HG02938 (cell line): ENCODE results near the gene BCAR3.
A peak's percentile ranks its signal among the peaks of the same experiment; 100 is the strongest.

Source experiments
- ATAC-seq: cut with Tn5 transposase; IDR thresholded peaks from one replicate; pipeline ENCODE4 v1.9.1; 2021; ENCODE audit warnings: mild to moderate bottlenecking, moderate library complexity; ENCODE audit not compliant: unreplicated experiment

Gene BCAR3

DNA sequence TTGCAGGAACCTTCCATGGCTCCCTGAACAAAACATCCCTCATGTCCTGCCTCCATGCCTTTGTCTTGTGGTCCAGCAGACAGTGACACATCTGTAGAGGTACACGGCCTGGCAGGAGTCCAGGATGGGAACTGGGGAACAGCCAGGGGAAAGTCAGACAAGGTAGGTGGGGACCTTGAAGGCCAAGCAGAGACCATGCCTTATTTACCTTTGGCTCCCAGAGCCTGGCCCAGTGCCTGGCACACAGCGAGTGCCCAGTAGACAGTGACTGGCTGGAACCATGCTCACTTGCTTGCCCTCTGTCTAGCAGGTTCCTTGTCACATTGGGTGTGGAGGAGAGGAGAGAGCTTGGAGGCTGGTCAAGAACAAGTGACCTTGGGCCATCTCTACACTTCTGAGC lies 81.0 kb downstream of the BCAR3 start:
- no peak for ATAC-seq

DNA sequence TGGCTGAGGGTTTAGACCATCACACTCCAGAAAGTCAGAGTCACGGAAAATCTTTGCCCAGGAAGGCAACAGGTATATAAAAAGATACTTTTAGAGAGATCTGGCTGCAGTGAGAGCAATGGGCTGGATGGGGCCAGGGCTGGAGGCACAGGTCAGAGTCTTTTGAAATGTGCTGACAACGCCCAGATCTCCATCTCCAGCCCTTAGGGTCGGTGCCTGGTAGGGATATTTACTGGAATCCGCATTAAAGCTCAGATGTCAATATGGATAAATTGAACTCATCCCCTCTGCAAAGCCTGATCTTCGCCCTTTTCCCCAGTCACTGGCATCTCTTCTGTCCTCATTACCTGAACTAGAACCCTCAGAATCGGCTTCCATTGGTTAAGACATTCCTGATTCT lies 82.2 kb downstream of the BCAR3 start:
- no peak for ATAC-seq

DNA sequence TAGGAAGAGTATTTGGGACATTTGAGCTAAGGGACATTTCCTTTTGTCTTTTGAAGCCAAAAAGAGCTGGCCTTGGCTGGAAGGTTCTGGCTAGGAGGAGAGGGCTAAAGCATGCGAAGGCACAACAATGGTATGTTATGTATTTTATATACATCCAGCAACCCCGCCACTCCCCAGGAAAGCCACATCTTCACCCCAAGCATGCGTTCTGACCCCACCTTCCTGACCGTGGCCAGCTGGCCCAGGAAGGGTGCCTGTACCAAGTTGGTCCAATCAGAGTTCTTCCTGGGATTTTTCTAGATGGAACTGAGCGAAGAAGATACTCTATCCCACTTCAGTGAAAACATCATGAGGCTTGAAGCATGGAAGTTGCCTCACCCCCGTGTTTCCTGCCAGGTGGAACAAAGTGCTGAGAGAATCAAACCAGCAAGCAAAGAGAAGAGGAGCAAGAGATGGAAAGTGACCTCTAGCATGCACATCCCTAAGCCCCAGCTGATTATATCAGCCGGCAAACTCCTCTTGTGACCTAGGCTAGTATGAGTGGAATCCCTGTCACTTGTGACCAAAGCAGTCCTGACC lies 82.7 kb downstream of the BCAR3 start:
- no peak for ATAC-seq

DNA sequence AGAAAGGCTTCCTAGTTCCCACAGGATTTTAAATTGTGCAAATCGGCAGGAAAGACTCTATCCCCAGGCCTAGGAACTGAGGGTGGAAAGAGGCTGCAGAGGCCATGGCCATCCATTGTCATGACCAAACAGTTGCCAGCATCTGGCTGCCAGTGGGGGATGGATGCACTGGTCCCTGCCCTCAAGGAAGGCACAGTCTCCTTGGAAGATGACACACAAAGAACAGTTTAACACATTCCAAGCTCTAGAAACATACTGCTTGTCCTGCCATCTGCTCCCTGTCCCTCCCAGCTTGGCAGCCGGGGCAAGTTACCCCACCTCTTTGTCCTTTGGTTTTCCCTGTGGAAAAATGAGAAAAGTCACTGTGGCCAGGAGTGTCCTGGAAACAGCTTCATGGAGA lies 83.2 kb downstream of the BCAR3 start:
- no peak for ATAC-seq

DNA sequence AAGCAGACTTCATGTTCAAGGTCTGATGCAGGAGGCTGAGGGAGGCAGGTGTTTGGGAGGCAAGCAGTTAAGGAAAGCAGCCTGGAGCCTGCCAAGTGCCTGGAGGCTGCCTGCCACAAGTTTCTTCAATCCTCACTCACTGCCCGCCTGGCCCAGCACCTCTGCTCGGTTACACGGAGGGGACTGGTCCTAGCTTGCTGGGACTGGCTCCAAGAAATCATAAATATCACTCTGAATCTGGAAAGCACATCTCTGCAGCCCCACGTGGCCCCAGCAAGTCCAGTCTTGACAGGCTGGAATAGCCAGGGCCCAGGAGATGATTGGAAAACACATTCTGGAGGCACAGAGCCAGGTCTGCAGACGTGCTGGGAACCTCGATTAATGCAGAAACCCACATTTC lies 83.9 kb downstream of the BCAR3 start:
- ATAC-seq, result no peak

DNA sequence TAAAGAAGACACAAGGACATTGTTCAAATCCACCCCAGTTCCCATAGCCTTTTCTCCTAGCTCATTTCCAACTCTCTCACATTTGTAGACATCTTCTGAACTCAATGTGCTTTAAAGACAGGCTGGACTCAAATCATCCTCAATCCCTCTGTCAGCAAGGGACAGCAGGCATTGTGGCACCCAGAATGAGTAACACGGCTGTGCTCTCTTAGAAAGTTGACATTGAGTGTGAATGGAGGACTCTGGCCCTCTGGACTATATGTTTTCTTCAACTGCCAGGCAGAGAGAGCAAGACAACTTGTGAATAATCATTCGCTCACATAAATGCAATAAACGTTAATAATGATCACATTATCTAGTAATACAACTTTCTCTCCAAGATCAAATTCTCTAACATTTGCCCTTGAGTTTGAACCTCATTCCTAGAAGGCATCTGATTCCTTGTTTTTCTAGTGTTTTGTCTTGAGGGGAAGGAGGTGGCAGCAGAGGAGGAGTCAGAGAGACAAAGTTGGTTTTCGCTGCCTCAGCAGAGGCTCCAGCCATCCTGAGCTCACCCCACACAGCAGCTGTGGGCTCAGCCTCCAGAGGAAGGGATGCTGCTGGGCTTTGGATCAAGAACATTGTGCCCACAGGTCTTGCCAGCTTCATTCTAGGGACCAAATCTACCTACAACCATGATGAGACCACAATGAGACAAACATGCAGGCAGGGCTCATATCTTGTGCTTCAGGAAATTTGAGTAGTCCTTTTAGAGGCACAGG lies 85.1 kb downstream of the BCAR3 start:
- ATAC-seq, result no peak

DNA sequence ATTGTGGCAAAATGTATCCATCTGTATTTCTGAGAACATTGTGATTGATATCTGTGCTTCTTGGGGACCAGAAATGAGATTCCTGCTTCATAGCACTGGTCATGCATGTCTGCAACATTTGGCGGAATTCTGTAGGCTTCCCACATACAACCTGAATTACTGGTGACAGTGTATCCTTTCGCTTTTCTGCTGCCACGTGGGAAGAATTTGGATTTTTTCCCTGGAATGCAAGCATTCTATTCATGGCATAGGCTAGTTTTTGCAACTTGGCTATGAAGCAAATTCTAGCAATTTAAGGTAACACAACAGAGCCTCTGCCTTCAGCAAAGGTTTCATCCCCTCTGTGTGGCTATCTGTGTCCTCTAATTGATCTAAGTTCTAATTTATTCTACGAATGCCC lies 85.9 kb downstream of the BCAR3 start:
- ATAC-seq, result no peak

DNA sequence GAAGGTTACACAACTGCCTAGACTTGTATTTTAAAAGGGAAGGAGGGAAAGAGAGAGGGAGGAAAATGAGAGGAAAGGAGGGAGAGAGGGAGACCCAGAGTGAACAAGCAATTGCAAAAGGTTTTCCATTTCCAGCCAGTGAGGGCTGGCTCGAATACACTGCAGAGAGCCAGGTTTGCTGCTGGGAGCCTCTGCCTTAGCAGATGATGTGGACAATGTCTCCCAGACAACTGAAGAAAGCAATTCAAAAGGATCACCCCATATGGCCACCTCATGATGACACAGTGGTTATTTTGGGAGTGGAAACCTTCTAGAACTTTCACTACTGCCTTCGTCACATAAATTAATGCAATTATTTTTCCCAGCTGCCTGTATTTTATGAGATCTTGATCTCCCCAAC lies 86.4 kb downstream of the BCAR3 start:
- ATAC-seq, result no peak

DNA sequence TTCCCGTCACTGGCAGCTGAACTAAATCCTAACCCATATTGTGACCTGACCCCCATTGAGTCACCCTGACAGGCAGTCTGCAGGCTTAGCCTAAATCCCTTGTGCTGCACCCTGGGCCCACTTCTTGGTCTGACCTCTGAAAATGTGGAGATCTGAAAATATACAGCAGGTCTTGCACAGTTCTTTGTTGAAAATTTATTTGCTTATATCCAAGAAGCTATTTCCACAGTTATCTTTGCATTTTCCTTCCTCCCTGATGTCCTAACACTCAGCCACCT lies 87.1 kb downstream of the BCAR3 start:
- ATAC-seq, result no peak

DNA sequence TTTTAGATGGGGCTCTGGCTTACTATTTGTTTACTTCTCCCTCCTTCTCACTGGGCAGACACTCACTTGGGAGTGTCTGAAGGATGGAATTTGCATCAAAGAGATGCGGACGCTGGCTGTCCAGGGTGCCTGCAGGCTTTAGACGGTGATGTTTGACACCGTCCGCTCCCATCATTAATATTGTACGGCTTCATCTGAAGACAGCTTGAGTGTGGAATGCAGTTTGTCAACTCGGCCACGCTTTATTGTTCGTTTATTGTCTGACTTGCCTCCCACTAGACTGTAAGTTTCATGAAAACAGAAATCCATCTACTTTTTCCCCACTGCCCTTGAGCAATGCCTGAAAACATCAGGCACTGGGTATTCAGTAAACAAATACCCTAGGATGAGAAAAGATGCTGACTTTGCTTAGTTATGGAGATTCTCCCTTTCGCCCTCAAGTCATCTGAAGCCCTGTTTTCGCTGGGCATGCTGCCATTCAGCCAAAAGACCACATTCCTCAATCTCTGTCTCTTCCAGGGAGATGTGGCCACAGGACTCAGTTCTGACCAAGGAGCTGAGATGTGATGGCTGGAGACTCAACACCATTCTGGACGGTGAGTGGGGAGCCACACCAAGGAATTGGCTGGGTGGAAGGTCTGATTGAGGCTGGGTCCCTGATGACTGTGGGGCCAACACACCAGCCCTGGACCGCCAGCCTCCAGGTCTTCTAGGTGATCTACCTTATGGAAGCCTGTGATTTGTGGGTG lies 87.6 kb downstream of the BCAR3 start:
- no peak for ATAC-seq

DNA sequence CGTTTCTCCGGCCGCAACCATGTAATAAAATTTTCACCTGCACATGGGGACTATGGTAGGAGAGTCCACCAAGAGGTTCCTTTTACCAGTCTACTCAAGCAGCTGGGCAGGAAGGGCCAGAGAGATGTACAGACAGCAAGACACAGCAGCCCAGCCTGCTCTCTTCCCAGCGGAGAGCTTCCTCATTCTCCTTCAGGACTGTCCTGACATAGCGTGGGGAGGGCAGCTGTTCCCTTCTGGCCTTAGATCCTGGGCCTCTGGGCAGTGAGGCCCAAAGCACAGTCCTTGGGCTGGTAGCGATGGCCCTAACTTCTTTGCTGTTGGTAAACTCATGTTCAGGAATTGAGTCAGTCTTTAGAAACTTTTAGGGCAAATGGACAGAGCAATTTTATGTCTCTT lies 89.1 kb downstream of the BCAR3 start:
- ATAC-seq, result no peak

DNA sequence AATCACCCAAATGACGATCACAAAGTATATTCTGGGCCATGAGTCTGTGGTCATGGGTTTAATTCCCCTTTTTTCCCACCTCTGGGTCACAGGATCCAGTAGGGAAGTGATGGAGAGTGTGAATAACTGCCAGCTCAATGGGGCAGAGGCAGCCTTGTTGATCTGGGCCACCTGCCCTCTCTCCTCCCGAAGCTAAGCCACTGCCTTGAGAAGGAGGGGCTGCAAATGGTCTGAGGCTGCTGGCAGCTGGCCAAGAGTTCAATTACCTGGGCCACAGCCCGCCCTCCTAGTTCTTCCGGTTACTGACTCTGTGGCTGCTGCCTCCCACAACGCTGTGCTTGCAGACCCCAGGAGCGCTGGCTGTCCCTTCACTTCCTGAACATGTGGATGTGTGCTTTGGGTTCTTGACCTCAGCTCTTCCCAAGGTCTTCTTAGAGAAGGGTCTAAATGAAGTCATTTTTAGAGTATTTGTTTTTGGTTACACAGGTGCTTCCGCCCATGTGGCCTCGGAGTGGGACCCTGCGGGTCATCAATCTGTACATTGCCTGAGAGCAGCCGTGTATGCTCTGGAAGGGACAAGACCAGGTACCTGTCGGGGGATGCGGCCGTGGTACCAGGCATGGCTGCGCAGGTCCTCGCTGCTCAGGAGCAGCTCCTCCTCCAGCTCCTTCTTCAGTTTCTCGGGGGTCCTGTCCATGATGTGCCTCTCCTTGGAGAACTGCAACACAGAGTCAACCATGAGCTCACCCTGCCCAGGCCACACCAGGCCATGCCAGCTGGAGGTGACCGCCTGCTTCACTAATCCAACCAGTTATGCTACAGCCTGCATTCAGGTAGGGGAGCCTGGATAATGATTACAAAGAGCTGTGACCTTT lies 89.7 kb downstream of the BCAR3 start:
- ATAC-seq, result peak; percentile 82

DNA sequence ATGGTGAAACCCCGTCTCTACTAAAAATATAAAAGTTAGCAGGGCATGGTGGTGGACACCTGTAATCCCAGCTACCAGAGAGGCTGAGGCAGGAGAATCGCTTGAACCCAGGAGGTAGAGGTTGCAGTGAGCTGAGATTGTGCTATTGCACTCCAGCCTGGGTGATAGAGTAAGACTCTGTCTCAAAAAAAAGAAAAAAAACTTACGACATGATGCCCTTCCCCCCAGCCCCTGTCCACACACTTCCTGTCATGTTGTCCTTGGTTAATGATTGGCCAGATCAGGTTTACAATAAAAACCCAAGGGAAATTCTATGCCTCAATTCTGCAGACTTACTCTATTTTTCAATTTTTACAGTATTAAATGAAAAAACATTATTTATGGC lies 90.4 kb downstream of the BCAR3 start:
- peak; percentile 30 for ATAC-seq

DNA sequence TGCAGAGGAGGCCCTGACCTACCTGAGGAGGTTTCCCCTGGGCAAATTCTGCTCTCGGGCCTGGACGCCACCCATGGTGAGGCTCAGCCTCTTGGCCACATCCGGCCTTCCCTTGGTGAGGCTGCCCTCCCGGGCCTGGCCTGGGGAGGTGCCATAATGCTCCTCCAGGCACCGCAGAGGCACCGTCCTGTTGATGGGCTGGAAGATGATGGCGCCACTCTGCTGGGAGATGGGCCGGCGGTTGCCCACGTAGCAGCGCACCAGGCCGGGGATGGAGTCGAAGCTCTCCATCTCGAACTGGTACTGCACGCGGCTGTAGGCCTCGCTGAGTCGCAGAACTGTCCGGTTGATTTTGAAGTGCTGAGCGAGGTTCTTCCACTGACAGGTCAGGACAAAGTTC lies 92.7 kb downstream of the BCAR3 start:
- ATAC-seq, result no peak

DNA sequence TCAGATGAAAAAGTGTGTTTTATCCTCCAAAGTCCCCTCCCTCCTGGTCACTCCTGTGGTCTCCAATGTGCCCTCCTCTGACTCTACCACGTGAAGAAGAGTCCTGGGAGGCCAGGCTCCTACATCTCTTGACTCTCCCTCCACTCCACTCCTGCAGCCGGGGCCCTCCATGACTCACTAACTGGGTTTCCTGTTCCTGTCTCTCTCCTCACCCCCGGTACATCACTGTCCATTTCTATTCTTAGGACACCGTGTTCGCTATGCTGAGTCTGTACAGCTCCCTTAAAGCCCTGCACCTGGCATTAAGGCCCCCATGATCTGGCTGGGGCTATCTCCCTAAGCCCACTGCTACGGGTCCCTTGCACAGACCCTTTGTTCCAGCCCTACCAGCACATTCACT lies 93.4 kb downstream of the BCAR3 start:
- ATAC-seq, result no peak

DNA sequence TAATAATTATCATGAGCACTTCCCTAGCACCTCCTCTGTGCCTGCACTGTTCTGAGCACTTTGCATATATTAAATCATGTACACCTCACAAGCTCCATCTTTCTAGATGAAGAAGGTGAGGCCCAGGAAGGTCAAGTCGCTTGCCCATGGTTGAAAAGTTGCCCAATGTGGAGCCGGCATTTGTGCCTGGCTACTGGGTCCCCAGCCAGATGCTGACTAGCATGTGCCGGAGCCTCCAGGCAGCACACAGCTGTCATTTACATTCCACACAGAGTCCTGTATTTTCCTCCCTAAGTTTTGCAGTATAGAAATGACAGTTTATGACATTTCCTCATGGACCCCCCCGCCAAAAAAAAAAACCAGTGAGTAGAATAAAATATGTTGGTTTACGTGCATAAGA lies 94.3 kb downstream of the BCAR3 start:
- ATAC-seq, result no peak

DNA sequence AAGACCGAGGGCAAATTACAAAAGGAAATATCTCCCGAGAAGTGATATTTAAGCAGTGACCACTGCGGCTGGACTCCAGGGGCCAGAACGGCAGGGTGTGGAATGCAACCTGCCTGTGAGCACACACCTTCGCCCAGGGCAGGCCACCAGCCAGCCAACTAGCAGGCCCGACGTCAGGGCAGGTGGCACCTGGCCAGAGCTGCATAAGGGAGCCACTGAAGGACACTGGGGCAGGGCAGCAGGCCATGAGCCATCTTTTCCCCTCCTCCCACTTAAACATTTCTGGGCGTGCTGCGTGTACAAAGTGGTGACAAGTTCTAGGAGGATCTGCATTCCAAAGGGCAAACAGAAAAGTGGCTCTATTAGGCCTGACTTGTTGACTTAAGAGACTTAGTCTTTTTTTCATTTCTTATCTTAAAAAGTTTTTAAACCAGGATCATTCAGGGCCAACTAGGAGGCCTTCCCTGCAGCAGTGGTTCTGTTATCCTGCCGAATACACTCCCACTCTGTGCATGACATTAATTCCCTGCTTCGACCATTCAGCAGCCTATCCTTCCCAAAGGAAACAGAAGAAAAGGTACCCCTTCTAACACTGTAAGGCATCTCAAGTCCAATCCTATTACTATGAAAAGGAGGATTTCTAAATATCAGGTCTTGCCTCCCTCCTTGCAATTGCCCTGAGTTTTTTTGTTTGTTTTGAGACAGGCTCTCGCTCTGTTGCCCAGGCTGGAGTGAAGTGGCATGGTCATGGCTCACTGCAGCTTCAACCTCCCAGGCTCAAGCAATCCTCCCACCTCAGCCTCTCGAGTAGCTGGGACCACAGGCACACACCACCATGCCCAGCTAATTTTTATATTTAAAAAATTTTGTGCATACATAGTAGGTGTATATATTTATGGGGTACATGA lies 96.3 kb downstream of the BCAR3 start:
- no peak for ATAC-seq

DNA sequence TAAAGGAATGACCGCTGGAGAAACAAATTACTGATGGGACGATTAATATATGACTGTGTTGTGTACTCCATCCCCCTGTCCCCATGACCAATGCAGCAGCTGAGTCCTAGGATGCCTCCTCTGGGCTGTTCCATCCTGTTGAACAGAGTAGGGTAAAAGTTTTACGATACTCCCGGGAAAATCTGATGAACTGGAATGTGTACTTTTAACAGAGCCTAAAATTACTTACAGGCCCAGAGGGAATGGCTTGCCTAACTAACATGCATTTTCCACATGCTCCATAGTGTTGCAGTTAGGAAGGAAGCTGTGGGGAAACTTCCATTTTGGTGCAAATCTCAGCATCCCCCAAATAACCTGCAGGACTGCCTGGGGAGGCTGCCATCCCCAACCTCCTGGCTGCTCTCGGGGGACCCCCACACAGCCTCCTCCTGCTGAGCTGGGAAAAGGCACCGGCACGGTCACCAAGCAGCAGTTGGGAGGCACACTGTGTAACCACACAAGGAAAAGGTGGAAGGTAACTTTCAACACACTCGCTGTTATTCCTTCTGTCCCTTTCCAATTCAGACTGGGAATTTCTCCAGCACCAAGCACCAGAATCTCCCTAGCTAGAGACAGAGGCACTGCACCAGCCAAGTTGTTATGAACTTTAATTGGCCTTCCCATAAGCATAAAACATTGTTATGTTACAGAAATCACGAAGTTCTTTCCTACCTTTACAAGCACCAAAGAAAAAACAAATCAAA lies 97.2 kb downstream of the BCAR3 start:
- ATAC-seq, result no peak

DNA sequence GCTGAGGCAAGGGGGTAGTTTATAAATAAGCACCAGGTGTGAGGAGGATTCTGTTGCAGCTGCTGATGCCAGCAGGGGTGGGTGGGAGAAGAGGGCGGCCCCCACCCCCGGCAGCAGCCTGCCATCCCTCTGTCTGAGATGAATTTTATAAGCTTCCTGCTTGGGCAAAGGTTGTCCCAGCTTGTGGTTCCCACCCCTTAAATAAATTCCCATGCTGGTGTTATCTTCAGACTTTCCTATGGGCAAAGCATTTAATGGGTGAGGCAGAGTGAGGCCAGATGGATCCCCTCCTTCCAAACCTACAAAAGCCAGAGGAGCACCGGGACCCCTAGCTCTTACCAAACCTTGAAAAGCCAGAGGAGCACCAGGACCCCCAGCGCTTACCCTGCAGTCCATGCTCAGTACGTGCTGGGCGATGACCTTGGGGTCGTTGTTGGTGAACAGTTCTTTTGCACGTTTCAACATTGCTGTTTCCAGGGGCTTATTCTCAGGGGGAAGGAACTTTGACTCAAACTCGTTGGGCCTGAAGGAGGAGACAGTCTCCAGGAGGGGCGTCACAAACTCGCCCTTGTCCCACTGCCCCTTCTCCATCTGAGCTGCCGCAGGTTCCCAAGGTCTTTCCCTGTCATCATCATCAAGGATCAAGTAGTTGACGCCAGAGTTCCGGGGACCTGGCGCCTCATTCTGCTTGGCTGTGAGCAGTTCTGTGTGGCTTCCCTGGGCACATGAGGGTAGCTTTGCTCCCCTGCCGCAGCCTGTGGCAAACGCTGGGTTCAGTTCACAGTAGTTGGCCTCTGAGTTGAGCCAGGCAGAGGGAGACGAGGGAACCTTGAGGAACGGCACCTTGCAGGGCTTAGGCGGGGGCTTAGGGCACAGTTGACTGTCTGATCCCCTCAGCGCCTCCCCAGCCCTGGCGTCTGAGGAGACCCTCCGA lies 99.5 kb downstream of the BCAR3 start:
- ATAC-seq, result no peak
